ENCODE data around the gene NACAD. TPM values are rescaled to one million over a fixed set of nuclear protein-coding genes. Genes with fewer than 3 reads are reported as not detected.

NACAD gene
- total RNA-seq, 4 donors from 2014 or later = 6.0 to 10.6 (median 7.2) TPM

DNA sequence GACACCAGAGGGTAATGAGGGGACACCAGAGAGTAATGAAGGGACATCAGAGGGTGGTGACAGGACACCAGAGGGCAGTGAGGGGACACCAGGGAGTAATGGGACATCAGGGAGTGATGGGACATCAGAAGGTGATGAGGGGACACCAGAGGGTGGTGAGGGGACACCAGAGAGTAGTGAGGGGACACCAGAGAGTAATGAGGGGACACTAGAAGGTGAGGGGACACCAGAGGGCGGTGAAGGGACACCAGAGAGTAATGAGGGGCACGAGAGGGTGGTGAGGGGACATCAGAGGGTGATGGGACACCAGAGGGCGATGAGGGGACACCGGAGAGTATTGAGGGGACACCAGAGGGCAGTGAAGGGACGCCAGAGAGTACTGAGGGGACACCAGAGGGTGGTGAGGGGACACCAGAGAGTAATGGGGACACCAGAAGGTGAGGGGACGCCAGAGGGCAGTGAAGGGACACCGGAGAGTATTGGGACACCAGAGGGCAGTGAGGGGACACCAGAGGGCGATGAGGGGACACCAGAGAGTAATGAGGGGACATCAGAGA is 10.6 kb downstream of the NACAD start:
- TF ChIP-seq CTCF (IDR thresholded peaks at IDR 0.05) = no peak
- TF ChIP-seq EP300 (IDR thresholded peaks at IDR 0.05) = no peak
- no peak for TF ChIP-seq POLR2AphosphoS5 (IDR thresholded peaks at IDR 0.05)
- TF ChIP-seq POLR2A (IDR thresholded peaks at IDR 0.05) = no peak
- Histone ChIP-seq H3K27ac (no peak overlapping the region), H3K4me3 (no peak overlapping the region), H3K27me3 (no peaks in the 10 kb centered on the region), H3K9me3 (no peaks in the 10 kb centered on the region), H3K4me1 (no peaks in the 10 kb centered on the region), H3K36me3 (peaks cover 0 to 70% of the 10 kb centered on the region in 2 donors)
- ATAC-seq = no peak
- 77 to 86% methylated on average over 7 to 8 of the region's 8 CpGs for WGBS, 2 donors (ENCODE audit: low coverage in 1 of 2)

GRCh38 chr7:45077579-45077978 is 11.2 kb downstream of the NACAD start:
- Histone ChIP-seq H3K27me3 (no peaks in the 10 kb centered on the region), H3K4me3 (no peak overlapping the region), H3K4me1 (no peaks in the 10 kb centered on the region), H3K27ac (no peak overlapping the region), H3K36me3 (peaks cover 0 to 74% of the 10 kb centered on the region in 2 donors), H3K9me3 (no peaks in the 10 kb centered on the region)
- TF ChIP-seq POLR2AphosphoS5 (IDR thresholded peaks at IDR 0.05) (no peak), EP300 (IDR thresholded peaks at IDR 0.05) (no peak), CTCF (IDR thresholded peaks at IDR 0.05) (no peak), POLR2A (IDR thresholded peaks at IDR 0.05) (no peak)
- no peak for ATAC-seq
- WGBS, 2 donors (ENCODE audit: low coverage in 1 of 2) = 60% methylated on average over 1 of the region's 9 CpGs; no CpG with 5 or more reads in 1 of the 2 donors

DNA sequence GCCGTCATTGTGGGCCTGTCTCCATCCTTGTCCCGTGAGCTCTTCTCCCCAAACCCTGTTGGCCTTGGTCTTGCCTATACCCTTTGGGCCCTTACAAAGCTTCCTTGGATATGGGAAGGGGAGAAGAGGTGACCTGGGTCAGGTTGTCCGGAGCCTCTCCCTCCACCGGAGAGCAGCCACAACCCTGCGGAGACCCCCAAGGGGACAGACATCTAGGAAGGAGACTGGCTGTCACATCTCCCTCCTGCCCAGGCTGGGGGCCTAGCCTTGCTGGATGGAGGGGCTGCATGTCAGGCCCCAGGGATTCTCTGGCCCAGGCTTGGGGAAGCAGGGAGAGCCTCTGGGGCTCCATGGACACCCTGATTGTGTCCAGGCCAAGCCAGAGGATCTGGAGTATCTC is 11.8 kb downstream of the NACAD start:
- peaks cover 0 to 77% of the 10 kb centered on the region in 2 donors for H3K36me3 ChIP-seq
- WGBS, 2 donors (ENCODE audit: low coverage in 1 of 2) = no CpG with 5 or more reads among the region's 5 CpGs
- no peak overlapping the region for H3K4me3 ChIP-seq
- no peak for ATAC-seq
- no peak for TF ChIP-seq EP300 (IDR thresholded peaks at IDR 0.05)
- no peak for TF ChIP-seq CTCF (IDR thresholded peaks at IDR 0.05)
- no peaks in the 10 kb centered on the region for H3K27me3 ChIP-seq
- no peak overlapping the region for H3K27ac ChIP-seq
- no peaks in the 10 kb centered on the region for H3K4me1 ChIP-seq
- no peaks in the 10 kb centered on the region for H3K9me3 ChIP-seq

DNA sequence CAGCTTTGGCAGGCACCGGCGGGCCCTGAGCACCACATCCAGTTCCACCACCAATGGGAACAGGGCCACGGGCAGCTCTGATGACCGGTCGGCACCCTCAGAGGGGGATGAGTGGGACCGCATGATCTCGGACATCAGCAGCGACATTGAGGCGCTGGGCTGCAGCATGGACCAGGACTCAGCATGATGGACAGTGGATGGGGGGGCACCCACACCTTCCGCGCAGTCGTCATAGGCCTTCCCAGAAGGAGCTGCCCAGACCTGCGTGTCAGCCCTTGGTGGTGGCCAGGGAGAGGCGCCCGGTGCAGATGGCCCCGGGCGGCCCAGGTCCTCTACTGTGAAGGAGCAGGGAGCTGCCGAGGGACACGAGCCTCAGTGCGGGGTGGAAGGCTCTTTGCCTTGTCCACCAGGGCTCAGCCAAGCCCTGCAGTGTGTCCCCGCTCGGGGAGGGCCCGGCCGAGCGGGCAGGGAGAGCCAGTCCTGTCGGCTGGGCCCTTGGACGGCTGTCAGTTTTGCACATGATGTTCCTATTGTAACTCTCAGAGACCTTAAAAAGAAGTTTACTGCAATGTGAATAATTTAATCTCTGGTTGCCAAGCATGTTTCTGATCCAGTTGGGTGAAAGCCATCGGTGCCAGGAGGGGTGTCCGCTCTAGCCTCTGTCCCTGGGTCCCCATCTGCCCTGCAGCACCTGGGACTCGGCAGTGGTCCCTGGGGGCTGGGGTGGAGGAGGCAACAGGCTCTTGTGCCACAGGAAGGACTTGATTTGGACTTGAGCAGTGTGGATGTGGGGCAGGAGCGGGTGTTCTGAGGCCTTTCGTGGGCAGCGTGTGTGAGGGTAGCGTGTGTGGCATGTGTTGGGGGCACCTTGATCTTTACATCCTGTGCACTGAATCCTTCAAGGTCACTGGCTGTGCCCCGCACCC is 12.6 kb downstream of the NACAD start:
- H3K4me1 ChIP-seq = no peaks in the 10 kb centered on the region
- TF ChIP-seq EP300 (IDR thresholded peaks at IDR 0.05) (no peak), POLR2A (IDR thresholded peaks at IDR 0.05) (no peak), CTCF (IDR thresholded peaks at IDR 0.05) (no peak), POLR2AphosphoS5 (IDR thresholded peaks at IDR 0.05) (no peak)
- no peaks in the 10 kb centered on the region for H3K27me3 ChIP-seq
- ATAC-seq = no peak
- H3K4me3 ChIP-seq = no peak overlapping the region
- H3K9me3 ChIP-seq = no peaks in the 10 kb centered on the region
- peaks cover 0 to 85% of the 10 kb centered on the region in 2 donors for H3K36me3 ChIP-seq
- H3K27ac ChIP-seq = no peak overlapping the region
- WGBS, 2 donors (ENCODE audit: low coverage in 1 of 2) = 92 to 100% methylated on average over 2 to 6 of the region's 35 CpGs

GRCh38 chr7:45075355-45075644 is 13.5 kb downstream of the NACAD start:
- H3K9me3 ChIP-seq = no peaks in the 10 kb centered on the region
- H3K4me1 ChIP-seq = no peaks in the 10 kb centered on the region
- no peak overlapping the region for H3K4me3 ChIP-seq
- H3K27me3 ChIP-seq = no peaks in the 10 kb centered on the region
- H3K27ac ChIP-seq = no peak overlapping the region
- no peak for ATAC-seq
- H3K36me3 ChIP-seq = peaks cover 0 to 89% of the 10 kb centered on the region in 2 donors
- TF ChIP-seq POLR2AphosphoS5 (IDR thresholded peaks at IDR 0.05) (no peak), CTCF (IDR thresholded peaks at IDR 0.05) (no peak), POLR2A (IDR thresholded peaks at IDR 0.05) (no peak), EP300 (IDR thresholded peaks at IDR 0.05) (no peak)
- no CpG with 5 or more reads among the region's 1 CpG for WGBS, 2 donors (ENCODE audit: low coverage in 1 of 2)
